GOT3 (cell line): Measurements from ENCODE around the gene VAMP8.
"Not testable (repeated sequence)": the region's sequence is repeated elsewhere in the genome, so short reads cannot be mapped to it uniquely, and the experiment has no call there.

ENCODE experiments used
- DNase-seq: peaks from one replicate; lab custom pipeline; 2025; ENCODE audit warnings: mixed read lengths; lab: John Stamatoyannopoulos, UW

VAMP8 gene

GRCh38 chr2:85598594-85599340 is 21.4 kb downstream of the VAMP8 start:
- no peak for DNase-seq

GRCh38 chr2:85599468-85600234 is 22.3 kb downstream of the VAMP8 start:
- no peak for DNase-seq

- DNase-seq: no peak
These were observed 22.8 kb downstream of the VAMP8 start for GRCh38 chr2:85600235-85600575.

- no peak for DNase-seq
These were observed 23.8 kb downstream of the VAMP8 start for GRCh38 chr2:85600951-85601770.

- no peak for DNase-seq
These were observed 24.5 kb downstream of the VAMP8 start for GRCh38 chr2:85601771-85602475.

- DNase-seq: peak; percentile 77
These were observed 25.3 kb downstream of the VAMP8 start, which contains the start of gene TMEM150A for GRCh38 chr2:85602476-85603234. Gene TMEM150A (minus strand): TSS chr2:85602698. CDS start chr2:85601948, 750 bp downstream.

- DNase-seq: not testable (repeated sequence)
These were observed 26.7 kb downstream of the VAMP8 start for GRCh38 chr2:85604133-85604444.

- no peak for DNase-seq
These were observed 27.4 kb downstream of the VAMP8 start for GRCh38 chr2:85604568-85605339.

- DNase-seq: no peak
These were observed 28.2 kb downstream of the VAMP8 start for GRCh38 chr2:85605406-85606115.

GRCh38 chr2:85606116-85606455 is 28.7 kb downstream of the VAMP8 start:
- no peak for DNase-seq

- no peak for DNase-seq
These were observed 30.2 kb downstream of the VAMP8 start for GRCh38 chr2:85607268-85608215.

GRCh38 chr2:85611217-85611704 is 33.9 kb downstream of the VAMP8 start:
- no peak for DNase-seq

GRCh38 chr2:85611705-85612587 is 34.6 kb downstream of the VAMP8 start, which contains the start of gene C2orf68:
Gene C2orf68 (minus strand): TSS chr2:85612066. CDS start chr2:85611984, 82 bp downstream.
- peak; percentile 59 for DNase-seq

GRCh38 chr2:85613717-85614515 is 36.5 kb downstream of the VAMP8 start:
- DNase-seq: no peak

- not testable (repeated sequence) for DNase-seq
These were observed 37.4 kb downstream of the VAMP8 start for GRCh38 chr2:85614757-85615156.

- DNase-seq: no peak
These were observed 38.0 kb downstream of the VAMP8 start for GRCh38 chr2:85615413-85615728.

GRCh38 chr2:85617723-85618122 is 40.3 kb downstream of the VAMP8 start:
- DNase-seq: not testable (repeated sequence)
